DMS53 (cell line): ENCODE measurements around the gene ADCYAP1R1.
A peak's percentile ranks its signal among the peaks of the same experiment; 100 is the strongest.

Experiments used
- DNase-seq: peaks from one replicate; lab custom pipeline; 2025; lab: John Stamatoyannopoulos, UW

The ADCYAP1R1 gene

GRCh38 chr7:31043051-31043471, 9.0 kb upstream of the ADCYAP1R1 start:
- DNase-seq = no peak

- no peak for DNase-seq
These were observed 7.6 kb upstream of the ADCYAP1R1 start for GRCh38 chr7:31044529-31044928.

DNA sequence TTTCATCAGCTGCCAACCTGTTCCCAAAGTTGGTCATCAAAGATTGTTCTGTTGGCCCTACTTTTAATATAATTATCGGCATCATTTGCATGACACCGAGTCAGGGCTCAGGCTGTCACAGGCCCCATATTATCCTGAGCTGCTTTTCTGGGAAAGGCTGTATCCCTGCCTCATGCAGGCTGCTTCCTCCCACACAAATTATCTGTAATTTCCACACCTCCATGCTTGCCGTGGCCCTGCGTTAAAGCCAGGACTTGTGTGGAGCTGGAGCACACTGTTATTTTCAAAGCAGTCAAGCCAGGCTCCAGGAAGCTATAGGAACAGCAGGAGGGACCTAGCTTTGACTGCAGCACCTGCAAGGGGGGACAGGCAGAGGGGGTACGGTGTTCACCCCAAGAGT, 5.4 kb upstream of the ADCYAP1R1 start:
- DNase-seq = no peak

DNA sequence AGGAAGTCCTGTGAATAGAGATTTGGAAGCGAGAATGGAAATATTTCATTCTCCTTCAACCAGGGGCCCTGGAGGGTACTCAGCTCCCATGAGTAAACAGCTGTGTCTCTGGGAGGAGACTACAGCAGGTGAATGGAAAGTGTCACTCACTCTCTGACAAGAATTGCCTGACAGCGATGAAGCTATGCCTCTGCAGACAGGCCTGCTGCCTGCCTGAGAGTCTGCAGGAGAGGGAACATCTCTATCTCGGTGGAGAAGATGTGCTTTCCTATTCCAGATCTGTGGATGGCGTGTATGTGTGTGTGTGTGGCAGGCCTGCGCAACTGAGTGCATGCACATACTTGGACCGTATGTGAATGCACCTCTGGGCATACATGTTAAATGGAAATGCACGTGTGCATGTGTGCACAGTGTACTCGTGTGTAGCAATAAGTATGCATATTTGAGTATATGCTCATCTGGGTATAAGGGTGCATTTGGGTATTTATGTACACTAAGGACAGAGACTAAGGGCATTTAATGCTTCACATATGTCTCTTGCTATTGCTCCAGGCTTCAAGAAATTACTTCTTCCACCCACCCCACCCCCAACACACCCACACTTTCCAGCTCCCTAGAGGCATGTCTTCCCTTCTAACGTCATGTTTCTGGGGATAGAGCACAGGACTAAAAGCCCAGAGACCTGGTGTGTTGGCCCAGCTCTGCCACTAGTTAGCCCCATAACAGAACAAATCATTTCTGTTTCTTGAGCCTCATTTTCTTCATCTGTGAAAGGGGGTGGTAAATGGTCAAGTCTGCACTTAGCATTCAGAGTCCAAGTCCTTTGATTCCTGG, 4.6 kb upstream of the ADCYAP1R1 start:
- no peak for DNase-seq

DNA sequence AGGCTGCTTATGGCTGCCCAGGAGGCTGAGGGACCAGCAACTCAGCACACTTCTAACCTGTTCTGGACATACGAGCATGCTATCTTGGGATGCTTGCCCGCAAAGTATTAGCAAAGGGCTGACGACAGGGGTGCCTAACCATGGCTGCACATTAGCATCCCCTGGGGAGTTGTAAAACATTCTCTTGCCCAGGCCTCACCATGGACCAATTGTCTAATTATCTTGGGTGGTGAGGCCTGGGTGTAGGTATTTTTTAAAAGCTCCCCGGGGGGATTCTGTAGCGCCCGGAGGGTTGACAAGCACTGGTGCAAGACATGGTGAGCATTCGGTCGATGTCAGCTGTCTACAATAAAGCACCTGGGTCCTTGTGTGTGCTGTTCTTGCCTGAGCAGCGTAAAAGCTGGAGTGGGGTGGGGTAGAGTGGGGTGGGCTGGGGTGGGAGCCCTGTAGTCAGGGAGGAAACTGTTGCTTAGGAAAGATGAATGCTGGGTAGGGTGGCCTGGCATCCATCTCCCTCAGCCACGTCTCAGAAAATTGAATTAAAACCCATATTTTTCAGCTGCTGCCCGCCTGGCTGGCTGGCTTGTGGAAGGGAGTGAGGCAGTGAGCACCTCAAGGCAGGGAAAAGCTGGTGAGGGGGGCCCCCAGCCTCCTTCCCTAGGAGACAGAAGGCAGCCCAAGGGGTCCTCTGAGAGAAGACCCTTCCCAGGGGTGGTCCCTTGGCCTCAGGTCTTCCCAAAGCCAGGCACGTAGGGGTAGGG, 2.9 kb upstream of the ADCYAP1R1 start:
- DNase-seq = no peak

DNA sequence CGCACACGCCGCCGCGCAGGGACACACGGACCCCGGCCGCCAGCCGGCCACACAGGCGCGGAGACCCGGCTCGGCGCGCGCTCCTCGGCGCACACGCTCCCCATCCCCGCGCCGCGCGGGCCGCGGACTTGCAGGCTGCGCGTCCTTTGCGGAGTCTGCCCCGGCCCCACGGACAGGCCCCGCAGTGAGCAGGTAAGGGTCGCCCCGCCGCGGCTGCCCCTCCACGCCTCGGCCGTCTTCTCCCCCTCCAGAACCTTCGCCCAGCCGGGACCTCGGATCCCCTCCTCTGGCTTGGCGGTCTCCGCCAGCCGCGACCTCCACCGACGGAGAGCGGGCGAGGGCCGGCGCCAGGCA, 356 bp downstream of the ADCYAP1R1 start:
- DNase-seq = peak; percentile 52

- DNase-seq = no peak
These were observed 913 bp downstream of the ADCYAP1R1 start for GRCh38 chr7:31052841-31053601.

- no peak for DNase-seq
These were observed 1.9 kb downstream of the ADCYAP1R1 start for GRCh38 chr7:31053986-31054385.

GRCh38 chr7:31054608-31055278, 2.6 kb downstream of the ADCYAP1R1 start:
- no peak for DNase-seq

- peak; percentile 19 for DNase-seq
These were observed 3.4 kb downstream of the ADCYAP1R1 start for GRCh38 chr7:31055471-31055870.

DNA sequence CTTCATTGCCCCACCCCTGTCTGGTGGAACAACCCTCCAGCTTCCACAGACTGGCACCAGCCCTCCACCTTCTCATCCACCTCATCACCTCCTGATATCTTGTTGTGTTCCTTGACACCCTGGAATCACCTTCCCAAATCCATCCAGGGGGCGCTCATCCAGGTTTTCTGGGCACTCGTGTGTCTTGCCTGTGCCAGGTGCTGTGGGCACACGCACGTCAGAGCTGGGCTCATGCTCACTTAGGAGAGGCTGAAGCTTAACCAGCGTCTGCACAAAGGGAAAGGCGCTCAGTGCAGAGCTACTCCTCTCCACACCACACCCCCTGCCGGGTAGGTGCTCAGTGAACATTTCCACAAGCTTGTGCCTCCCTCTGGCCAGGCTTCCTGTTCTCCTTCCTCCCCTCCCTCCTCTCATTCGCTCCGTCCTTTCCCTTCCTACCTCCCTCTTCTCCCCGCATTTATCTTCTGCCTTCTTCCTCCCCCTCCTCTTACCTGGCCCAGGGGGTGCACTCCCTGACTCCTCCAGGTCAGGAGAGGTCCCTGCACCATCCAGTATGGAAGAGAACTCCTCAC, 4.8 kb downstream of the ADCYAP1R1 start:
- peak; percentile 72 for DNase-seq

DNA sequence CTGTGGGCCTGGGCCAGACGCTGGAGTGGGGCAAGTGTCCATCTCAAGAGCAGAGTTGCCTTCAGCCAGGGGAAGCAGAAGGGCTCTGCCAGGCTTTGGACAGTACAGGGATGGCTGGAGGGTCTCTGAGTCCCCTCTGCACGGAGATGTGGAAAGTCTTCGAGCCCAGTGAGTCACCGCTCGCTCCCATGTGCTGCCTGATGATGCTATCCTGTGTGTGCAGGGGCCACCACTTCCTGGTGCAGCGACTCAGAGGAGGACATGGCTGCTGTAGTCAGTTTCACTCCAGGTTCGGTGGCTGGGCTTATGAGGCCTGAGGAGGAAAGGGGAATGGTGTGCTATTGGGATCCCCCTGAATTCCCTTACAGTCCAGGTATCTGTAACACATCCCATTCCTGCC, 6.0 kb downstream of the ADCYAP1R1 start:
- peak; percentile 72 for DNase-seq

- no peak for DNase-seq
These were observed 6.6 kb downstream of the ADCYAP1R1 start for GRCh38 chr7:31058688-31059087.

GRCh38 chr7:31059551-31059950, 7.4 kb downstream of the ADCYAP1R1 start:
- DNase-seq = peak; percentile 33

DNA sequence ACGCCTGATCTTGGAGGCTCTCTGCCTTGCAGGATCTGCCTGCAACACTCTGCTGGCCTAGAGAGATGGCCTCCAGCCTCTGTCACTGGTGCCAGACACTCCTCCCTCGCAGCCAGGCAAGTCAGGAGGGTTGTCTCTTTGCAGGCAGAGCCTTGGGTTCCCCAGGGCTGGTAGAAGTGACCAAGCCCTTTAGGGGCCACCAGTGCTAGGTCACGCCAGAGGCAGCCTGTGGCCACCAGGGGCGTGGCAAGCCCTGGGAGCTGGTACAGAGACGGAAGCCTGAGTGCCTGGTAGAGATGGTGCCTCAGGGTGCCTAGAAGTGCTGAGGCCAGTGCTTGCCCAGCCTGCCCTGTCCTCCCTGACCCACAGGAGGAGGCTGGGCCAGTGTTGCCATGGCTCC, 9.1 kb downstream of the ADCYAP1R1 start:
- peak; percentile 35 for DNase-seq

DNA sequence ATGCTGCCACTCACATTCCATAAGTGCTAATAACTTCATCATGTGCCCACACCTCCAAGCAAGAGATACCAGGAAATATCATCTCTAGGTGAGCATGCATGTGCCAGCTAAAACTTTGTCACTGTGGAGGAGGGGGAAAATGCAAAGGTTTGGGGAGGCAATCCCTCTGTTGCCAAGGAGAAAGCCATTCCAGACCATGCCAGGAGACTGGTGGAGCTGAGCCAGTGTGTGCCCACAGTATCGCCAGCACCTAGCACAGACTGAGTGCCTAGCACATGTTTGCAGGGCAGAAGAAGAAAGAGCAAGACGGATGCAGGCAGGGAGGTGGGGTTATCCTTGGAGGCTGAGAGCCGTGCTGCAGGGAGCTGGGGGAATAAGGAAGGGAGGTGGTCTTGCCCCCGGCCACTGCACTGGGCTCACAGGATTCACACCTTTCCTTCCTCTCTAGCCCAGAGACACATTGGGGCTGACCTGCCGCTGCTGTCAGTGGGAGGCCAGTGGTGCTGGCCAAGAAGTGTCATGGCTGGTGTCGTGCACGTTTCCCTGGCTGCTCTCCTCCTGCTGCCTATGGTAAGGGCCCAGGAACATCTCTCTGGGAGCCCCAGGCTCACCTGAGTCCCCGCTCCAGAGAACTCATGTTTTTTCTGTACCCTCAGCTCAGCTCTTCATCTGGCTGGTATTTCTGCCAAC, 10.8 kb downstream of the ADCYAP1R1 start:
- DNase-seq = no peak

DNA sequence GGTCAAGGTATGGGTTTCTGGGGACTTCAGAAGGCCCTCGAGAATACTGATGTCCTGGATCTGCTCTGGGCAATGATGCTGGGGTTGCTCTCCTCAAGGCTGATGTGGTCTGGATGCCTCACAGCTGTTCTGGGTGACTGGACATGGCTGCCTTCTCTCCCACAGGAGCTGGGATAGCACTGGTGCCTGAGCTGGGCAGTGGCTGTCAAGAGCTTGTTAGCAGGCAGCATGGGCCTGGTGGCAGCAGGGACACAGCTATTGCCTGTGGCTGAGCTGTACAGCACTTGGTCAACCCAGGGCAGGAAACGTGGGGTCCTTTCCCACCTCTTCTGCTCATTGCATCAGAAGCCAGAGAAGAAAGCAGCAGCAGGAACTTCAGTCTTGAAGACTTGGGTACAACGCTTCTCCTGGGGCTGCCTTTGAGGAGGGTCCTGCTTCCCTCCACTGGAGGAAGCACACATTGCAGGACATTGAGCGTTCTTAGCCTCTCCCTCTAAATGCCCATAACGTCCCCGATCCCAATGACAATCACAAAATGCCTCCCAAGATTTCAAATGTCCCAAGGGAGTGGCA, 13.0 kb downstream of the ADCYAP1R1 start:
- DNase-seq = no peak

- no peak for DNase-seq
These were observed 13.7 kb downstream of the ADCYAP1R1 start for GRCh38 chr7:31065840-31066239.

GRCh38 chr7:31066516-31067130, 14.5 kb downstream of the ADCYAP1R1 start:
- no peak for DNase-seq

DNA sequence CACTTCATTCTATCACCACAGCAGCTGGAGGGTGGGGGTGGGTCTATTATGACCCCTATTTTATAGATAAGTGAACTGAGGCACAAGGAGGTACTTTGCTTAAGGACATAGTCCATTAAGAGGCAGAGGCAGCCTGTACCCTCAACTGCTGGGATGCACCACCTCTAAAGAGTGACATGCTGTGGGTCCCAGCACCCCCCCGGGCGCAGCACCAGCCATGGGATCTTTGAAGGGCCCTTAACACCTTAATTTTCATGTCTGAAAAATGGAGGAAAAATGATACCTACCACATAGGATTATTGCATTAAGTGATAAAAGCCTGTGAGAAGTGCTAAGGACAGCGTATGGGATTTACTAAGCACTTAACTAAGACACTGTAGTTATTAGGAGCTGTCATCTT, 15.4 kb downstream of the ADCYAP1R1 start:
- no peak for DNase-seq
